ENCODE results near the gene KIF13A. TPM values are rescaled to one million over a fixed set of nuclear protein-coding genes. Genes with fewer than 3 reads are reported as not detected.

Gene KIF13A
- total RNA-seq, 1 donor from 2014 or later, result 51.9 TPM

DNA sequence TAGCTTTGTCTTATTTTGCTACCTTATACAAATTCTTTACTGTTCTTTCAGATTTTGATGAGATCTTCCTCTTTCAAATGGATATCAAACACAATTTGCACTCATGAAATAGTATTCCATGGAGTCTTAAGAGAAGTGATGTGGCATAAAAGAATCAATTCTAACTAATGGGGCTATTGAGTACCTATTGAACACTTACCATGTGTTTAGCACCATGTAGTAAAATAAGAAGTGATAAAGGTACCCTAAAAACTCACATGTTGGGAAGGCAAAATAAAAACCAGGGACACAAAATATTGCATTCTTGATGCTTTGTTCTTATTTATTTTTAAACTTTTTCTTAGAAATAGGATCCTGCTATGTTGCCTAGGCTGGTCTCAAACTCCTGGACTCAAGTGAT lies 56.2 kb downstream of the KIF13A start:
- Mint-ChIP-seq H3K27me3 (ENCODE audit: low read depth) (no peaks in the 10 kb centered on the region), H3K4me1 (ENCODE audit: low read depth) (peaks cover 62% of the 10 kb centered on the region), H3K27ac (ENCODE audit: unreplicated experiment) (no peak overlapping the region), H3K4me3 (ENCODE audit: unreplicated experiment) (no peak overlapping the region), H3K36me3 (ENCODE audit: low read depth) (no peaks in the 10 kb centered on the region), H3K9me3 (ENCODE audit: low read depth) (no peaks in the 10 kb centered on the region)
- TF ChIP-seq CTCF (IDR thresholded peaks at IDR 0.05), result no peak
- DNase-seq (ENCODE audit: low spot score), result no peak

DNA sequence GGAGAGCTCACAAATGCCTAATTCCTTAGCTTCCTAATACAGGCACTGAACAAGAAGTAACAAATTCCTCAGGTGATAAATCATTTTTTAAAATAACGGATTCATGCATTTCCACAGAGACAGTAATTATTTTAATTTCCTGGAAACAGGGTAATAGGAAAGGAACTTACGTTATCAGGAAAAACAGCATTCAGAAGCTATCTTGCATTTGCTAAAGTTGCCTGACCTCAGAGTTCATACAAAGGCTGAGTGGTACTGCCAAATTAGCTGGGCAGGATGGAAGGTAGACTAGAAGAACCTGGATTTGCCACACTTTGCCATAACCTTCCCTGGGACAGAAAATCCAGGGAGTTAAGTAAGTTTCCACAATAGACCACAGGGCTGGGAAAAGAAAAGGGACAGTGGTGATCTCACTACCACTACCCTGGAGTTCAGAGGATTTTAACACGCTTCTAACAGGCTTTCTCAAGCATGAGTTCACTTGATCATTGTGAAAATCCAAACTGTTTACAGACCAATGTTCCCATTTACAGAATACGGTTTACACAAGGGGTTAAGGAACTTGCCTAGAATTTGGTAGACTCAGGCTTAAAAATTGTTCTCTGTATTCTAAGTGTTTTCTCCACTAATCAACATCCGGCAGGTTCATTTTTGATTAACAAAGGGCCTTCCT lies 57.0 kb downstream of the KIF13A start:
- Mint-ChIP-seq H3K4me1 (ENCODE audit: low read depth) (peaks cover 65% of the 10 kb centered on the region), H3K4me3 (ENCODE audit: unreplicated experiment) (no peak overlapping the region), H3K27me3 (ENCODE audit: low read depth) (no peaks in the 10 kb centered on the region), H3K9me3 (ENCODE audit: low read depth) (no peaks in the 10 kb centered on the region), H3K27ac (ENCODE audit: unreplicated experiment) (peak overlapping the region; percentile 85), H3K36me3 (ENCODE audit: low read depth) (no peaks in the 10 kb centered on the region)
- no peak for TF ChIP-seq CTCF (IDR thresholded peaks at IDR 0.05)
- no peak for DNase-seq (ENCODE audit: low spot score)

- no peak for TF ChIP-seq CTCF (IDR thresholded peaks at IDR 0.05)
- H3K36me3 Mint-ChIP-seq (ENCODE audit: low read depth), result no peaks in the 10 kb centered on the region
- H3K27me3 Mint-ChIP-seq (ENCODE audit: low read depth), result no peaks in the 10 kb centered on the region
- peak overlapping the region; percentile 96 for H3K27ac Mint-ChIP-seq (ENCODE audit: unreplicated experiment)
- peaks cover 75% of the 10 kb centered on the region for H3K4me1 Mint-ChIP-seq (ENCODE audit: low read depth)
- DNase-seq (ENCODE audit: low spot score), result no peak
- H3K4me3 Mint-ChIP-seq (ENCODE audit: unreplicated experiment), result peak overlapping the region; percentile 34
- H3K9me3 Mint-ChIP-seq (ENCODE audit: low read depth), result no peaks in the 10 kb centered on the region
These were observed 58.7 kb downstream of the KIF13A start for GRCh38 chr6:17928514-17929430.

DNA sequence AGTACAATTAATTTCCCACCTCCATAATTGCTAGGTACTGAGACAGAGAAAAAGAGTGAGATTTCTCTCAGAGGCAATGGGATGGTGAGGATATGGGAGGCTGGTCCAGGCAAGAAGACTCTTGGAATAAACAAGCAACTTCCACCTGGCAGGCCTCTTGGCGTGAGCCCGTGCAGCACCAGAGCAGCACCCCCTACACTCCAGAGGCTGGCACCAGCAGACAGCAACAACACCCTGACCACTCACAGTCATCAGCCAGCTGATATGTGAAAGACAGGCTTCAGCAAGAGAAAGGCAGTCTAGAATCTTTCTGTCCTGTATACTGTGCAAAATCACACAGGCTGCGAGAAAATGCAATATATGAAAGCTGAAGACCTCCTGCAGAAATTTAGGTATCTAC lies 59.7 kb downstream of the KIF13A start:
- DNase-seq (ENCODE audit: low spot score), result no peak
- H3K9me3 Mint-ChIP-seq (ENCODE audit: low read depth), result no peaks in the 10 kb centered on the region
- no peak overlapping the region for H3K4me3 Mint-ChIP-seq (ENCODE audit: unreplicated experiment)
- no peaks in the 10 kb centered on the region for H3K27me3 Mint-ChIP-seq (ENCODE audit: low read depth)
- no peaks in the 10 kb centered on the region for H3K36me3 Mint-ChIP-seq (ENCODE audit: low read depth)
- peak overlapping the region; percentile 96 for H3K27ac Mint-ChIP-seq (ENCODE audit: unreplicated experiment)
- no peak for TF ChIP-seq CTCF (IDR thresholded peaks at IDR 0.05)
- H3K4me1 Mint-ChIP-seq (ENCODE audit: low read depth), result peaks cover 77% of the 10 kb centered on the region

GRCh38 chr6:17923401-17923863 lies 64.0 kb downstream of the KIF13A start:
- Mint-ChIP-seq H3K9me3 (ENCODE audit: low read depth) (no peaks in the 10 kb centered on the region), H3K4me1 (ENCODE audit: low read depth) (peaks cover 42% of the 10 kb centered on the region), H3K4me3 (ENCODE audit: unreplicated experiment) (no peak overlapping the region), H3K27ac (ENCODE audit: unreplicated experiment) (peak overlapping the region; percentile 70), H3K36me3 (ENCODE audit: low read depth) (no peaks in the 10 kb centered on the region), H3K27me3 (ENCODE audit: low read depth) (no peaks in the 10 kb centered on the region)
- no peak for DNase-seq (ENCODE audit: low spot score)
- TF ChIP-seq CTCF (IDR thresholded peaks at IDR 0.05), result no peak

Data from chondrocyte (in vitro differentiated cells).